ENCODE data around the gene SLC45A1. TPM values are rescaled to one million over a fixed set of nuclear protein-coding genes. Genes with fewer than 3 reads are reported as not detected.

The SLC45A1 gene
- total RNA-seq, 2 donors from 2014 or later, result 0.65 to 0.70 TPM

DNA sequence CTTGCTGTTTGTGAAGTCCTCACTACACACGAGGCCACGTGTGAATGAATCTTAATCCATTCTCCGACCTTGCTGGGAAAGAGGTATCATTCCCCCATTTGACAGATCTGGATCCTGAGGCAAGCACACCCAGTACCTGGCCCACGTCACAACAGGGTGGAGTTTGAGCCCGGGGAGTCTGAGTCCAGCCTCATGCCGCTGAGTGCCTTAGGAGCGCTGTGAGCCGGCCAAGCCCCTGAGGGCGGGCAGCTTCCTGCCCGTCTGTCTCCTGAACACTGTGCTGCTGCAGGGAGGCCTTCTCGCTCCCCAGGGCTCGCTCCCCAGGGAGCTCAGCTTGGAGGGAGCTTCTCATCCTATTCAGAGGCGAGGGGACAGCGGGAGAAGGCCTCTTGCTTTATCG lies 29.7 kb downstream of the SLC45A1 start:
- DNase-seq (no peak), ATAC-seq (no peak)
- no peak overlapping the region for H3K27ac Mint-ChIP-seq
- peaks cover 10% of the 10 kb centered on the region for H3K4me1 Mint-ChIP-seq
- no peaks in the 10 kb centered on the region for H3K27me3 Mint-ChIP-seq
- H3K9me3 ChIP-seq (ENCODE audit: control insufficient read depth, low read length, poor library complexity, severe bottlenecking), result no peaks in the 10 kb centered on the region
- H3K36me3 Mint-ChIP-seq (ENCODE audit: low read depth), result peaks cover 8% of the 10 kb centered on the region
- H3K4me3 Mint-ChIP-seq, result no peak overlapping the region

DNA sequence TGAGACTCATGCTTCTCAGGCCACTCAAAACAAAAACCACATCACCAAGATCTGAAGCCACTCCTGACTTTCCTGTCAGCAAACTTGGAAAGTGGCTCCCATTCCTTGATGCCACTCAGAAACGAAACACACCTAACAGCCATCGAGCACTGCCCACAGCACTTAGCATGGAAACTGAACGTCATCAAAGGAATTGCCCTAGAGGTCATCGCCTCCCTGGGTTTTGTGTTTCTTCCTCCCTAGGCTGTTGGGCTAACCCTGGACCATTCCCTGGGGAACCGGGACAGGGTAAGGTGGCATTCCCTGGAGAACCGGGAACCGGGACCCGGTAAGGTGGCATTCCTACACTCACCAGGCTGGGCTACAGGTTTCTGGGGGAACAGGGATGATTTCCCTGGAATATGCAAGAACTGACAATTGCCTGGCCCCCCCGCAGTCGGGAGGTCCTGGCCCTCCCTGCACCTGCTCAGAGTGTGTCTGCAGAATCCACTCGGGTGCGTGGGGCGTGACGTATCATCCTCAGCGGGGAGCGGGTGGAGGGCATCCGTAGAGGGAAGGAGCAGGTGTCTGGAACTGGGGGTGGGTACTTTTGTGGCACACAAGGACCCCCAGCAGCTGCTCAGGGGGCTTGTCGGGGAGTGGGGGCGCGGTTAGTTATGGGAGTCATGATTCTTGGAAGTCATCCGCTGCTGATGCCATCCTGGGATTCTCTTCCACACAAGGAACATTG lies 30.3 kb downstream of the SLC45A1 start:
- ATAC-seq (no peak), DNase-seq (no peak)
- H3K9me3 ChIP-seq (ENCODE audit: control insufficient read depth, low read length, poor library complexity, severe bottlenecking), result no peaks in the 10 kb centered on the region
- Mint-ChIP-seq H3K4me1 (peaks cover 10% of the 10 kb centered on the region), H3K27ac (no peak overlapping the region), H3K4me3 (no peak overlapping the region), H3K36me3 (ENCODE audit: low read depth) (peaks cover 8% of the 10 kb centered on the region), H3K27me3 (no peaks in the 10 kb centered on the region)

DNA sequence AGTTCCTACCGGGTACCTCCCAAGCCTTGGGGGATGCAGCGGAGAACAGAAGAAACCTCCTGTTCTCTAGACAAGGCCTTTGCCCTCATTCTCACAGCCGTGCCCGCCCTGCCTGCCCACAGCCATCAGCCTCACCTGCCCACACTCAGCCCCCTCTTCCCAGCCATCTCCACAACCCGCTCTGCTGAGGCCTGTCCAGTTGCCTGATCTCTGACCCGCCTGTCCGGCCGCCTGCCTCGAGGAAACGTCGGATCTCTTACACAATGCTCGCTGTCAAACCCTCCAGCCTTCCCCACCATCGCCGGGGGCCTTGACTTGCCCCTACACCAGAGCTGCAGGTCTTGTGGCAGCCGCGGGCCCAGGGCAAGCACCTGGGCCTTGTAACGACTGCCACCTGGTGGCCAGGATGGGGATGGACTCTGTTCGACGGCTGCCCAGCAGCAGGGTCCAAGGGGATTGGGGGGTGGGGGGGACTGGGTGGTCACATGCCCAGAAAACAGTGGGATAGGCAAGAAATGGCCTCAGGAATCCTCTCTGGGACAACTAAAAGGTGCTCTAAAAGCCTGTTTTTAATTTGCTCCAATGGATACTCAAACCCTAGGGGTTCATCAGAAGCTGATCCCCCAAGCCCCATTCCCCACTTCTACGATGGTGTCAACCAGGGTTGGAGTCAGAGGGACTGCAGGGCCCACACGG lies 31.0 kb downstream of the SLC45A1 start:
- Mint-ChIP-seq H3K27me3 (no peaks in the 10 kb centered on the region), H3K27ac (no peak overlapping the region), H3K36me3 (ENCODE audit: low read depth) (peaks cover 8% of the 10 kb centered on the region), H3K4me3 (no peak overlapping the region), H3K4me1 (peaks cover 10% of the 10 kb centered on the region)
- DNase-seq (peak; percentile 57 to 66 (median 60)), ATAC-seq (peak; percentile 84)
- no peaks in the 10 kb centered on the region for H3K9me3 ChIP-seq (ENCODE audit: control insufficient read depth, low read length, poor library complexity, severe bottlenecking)

DNA sequence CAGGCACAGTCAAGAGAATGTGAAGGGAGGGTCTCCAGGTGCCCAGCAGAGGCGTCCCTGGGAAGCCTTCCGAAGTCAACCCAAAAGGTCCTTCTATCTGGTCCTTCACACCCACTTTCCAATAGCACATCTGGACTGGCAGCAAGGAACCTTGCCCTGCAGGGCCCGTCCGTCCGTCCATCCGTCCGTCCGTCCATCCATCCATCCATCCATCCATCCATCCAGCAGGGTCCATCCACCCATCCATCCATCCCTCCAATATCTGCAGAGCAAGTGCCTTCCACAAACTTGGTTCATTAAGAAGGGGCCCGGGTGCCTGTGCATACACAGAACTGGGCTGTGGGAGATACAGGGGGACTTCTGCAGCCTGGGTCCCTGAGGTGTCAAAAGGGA lies 31.6 kb downstream of the SLC45A1 start:
- ATAC-seq (no peak), DNase-seq (no peak)
- no peak overlapping the region for H3K27ac Mint-ChIP-seq
- no peaks in the 10 kb centered on the region for H3K9me3 ChIP-seq (ENCODE audit: control insufficient read depth, low read length, poor library complexity, severe bottlenecking)
- H3K4me1 Mint-ChIP-seq, result peaks cover 9% of the 10 kb centered on the region
- H3K27me3 Mint-ChIP-seq, result no peaks in the 10 kb centered on the region
- no peak overlapping the region for H3K4me3 Mint-ChIP-seq
- peaks cover 7% of the 10 kb centered on the region for H3K36me3 Mint-ChIP-seq (ENCODE audit: low read depth)

DNA sequence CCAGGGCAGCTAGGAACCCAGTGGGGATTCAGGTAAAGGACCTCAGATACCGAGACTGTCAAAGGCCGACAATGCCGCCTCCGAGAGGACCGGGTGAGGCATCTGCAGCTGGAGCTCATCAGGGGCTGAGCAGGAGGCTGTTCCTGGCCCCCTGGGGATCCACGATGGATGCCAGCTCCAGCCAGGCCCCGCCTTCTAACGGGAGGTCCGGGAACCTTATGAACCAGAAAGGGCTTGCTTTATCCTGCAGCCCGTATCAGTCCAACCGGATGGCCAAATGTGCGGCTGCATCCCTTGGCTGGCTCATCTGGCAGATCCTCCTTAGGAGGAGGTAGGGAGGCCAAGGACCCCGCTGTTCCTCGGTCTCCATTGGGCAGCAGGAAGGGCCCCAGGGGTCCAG lies 32.0 kb downstream of the SLC45A1 start:
- DNase-seq (no peak), ATAC-seq (no peak)
- Mint-ChIP-seq H3K4me1 (peaks cover 5% of the 10 kb centered on the region), H3K27ac (no peak overlapping the region), H3K27me3 (no peaks in the 10 kb centered on the region), H3K4me3 (no peak overlapping the region), H3K36me3 (ENCODE audit: low read depth) (peaks cover 3% of the 10 kb centered on the region)
- H3K9me3 ChIP-seq (ENCODE audit: control insufficient read depth, low read length, poor library complexity, severe bottlenecking), result no peaks in the 10 kb centered on the region

DNA sequence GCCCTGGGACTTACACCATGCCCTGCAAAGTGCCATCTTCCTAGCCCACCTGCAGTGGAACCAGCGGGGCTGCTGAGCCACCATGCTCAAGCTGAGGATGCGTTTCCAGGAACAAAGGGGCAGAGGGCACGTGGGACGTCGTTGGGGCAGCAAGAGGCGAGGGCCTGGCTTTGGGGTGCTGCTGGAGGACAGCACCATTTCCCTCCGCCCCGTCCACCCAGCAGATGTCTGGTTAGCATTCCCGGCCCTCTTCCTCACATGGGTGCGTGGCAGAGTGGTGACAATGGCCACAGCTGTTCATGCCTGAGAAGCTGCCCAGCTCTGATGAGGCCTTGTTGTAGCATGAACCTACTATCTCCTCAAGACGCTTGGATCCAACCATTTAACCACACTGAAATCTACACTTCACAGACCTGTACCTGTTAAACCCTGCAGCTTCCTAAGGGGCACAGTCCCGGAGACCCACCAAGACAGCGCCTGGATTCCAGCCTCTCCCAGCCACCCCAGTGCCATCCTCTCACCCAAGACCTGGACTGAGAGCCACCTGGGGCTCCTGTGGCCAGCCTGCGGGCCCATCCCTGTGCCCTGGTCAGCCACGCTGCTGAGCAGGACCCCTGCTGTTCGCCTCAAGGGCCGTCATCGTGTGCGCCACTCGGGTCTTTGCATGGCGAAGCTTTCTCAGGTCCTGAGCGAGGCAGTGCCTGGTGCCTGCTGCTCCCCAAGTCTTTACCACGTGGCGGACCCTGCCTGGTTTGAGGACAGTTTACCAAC lies 33.2 kb downstream of the SLC45A1 start:
- Mint-ChIP-seq H3K27me3 (no peaks in the 10 kb centered on the region), H3K36me3 (ENCODE audit: low read depth) (peaks cover 2% of the 10 kb centered on the region), H3K27ac (no peak overlapping the region), H3K4me1 (peaks cover 7% of the 10 kb centered on the region), H3K4me3 (no peak overlapping the region)
- ATAC-seq (no peak), DNase-seq (no peak)
- no peaks in the 10 kb centered on the region for H3K9me3 ChIP-seq (ENCODE audit: control insufficient read depth, low read length, poor library complexity, severe bottlenecking)

DNA sequence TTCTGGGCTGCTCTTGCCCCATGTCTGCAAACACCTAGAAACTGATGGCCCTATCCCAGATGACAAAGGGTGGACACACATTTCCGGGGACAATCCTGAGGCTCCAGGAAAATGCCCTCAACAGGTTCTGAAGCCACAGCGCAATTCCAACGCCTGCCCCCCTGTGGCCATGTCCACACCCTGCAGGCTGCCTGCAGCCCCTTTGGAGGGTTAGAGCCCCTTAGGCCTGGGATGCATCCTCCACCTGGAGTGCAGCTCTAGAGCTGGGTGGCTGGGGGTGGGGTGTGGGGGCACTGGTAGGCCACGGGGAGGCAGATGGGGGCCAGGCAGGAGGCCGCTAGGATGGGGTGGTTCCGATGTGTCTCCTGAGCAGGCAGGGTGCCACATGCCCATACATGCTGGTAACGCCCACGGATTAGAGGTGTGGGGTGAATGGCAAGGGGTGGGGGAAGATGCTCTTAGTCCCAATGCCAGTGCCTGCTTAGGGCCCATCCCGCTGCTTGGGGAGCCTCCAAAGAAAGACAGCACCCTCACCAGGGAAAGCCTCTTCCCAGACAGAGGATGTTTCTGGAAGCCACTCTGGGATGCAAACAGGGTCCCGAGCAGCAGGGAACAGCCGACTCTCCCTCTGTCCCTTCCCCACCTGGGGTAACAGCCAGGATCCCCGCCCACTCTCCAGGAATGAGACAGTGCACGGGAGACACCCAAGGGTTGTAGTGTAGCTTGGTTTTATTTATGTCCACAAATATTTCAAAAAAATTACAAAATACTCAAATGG lies 34.0 kb downstream of the SLC45A1 start:
- no peaks in the 10 kb centered on the region for H3K9me3 ChIP-seq (ENCODE audit: control insufficient read depth, low read length, poor library complexity, severe bottlenecking)
- no peaks in the 10 kb centered on the region for H3K27me3 Mint-ChIP-seq
- no peak overlapping the region for H3K4me3 Mint-ChIP-seq
- peaks cover 11% of the 10 kb centered on the region for H3K4me1 Mint-ChIP-seq
- peak overlapping the region; percentile 45 for H3K27ac Mint-ChIP-seq
- H3K36me3 Mint-ChIP-seq (ENCODE audit: low read depth), result peaks cover 3% of the 10 kb centered on the region
- no peak for DNase-seq
- no peak for ATAC-seq

DNA sequence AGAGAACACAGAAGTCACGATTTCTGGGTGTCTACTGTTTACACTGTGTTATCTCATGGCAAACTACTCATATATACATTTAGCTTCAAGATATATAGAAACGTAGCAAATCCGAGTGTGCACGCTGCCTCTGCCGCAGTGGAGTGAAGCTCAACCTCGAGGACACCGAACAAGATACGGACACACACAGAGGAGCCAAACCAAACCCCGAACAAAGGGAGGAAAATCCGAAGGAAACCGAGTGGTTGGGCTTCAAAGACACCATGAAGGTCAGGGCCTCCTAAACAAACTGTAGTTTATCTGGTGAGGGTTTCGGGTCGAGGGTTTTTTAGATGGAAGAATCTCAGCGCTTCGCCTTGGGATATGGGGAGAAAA lies 34.5 kb downstream of the SLC45A1 start:
- H3K36me3 Mint-ChIP-seq (ENCODE audit: low read depth), result peaks cover 6% of the 10 kb centered on the region
- H3K27me3 Mint-ChIP-seq, result no peaks in the 10 kb centered on the region
- peak overlapping the region; percentile 45 for H3K27ac Mint-ChIP-seq
- no peak overlapping the region for H3K4me3 Mint-ChIP-seq
- H3K9me3 ChIP-seq (ENCODE audit: control insufficient read depth, low read length, poor library complexity, severe bottlenecking), result no peaks in the 10 kb centered on the region
- ATAC-seq (no peak), DNase-seq (no peak)
- H3K4me1 Mint-ChIP-seq, result peaks cover 13% of the 10 kb centered on the region

DNA sequence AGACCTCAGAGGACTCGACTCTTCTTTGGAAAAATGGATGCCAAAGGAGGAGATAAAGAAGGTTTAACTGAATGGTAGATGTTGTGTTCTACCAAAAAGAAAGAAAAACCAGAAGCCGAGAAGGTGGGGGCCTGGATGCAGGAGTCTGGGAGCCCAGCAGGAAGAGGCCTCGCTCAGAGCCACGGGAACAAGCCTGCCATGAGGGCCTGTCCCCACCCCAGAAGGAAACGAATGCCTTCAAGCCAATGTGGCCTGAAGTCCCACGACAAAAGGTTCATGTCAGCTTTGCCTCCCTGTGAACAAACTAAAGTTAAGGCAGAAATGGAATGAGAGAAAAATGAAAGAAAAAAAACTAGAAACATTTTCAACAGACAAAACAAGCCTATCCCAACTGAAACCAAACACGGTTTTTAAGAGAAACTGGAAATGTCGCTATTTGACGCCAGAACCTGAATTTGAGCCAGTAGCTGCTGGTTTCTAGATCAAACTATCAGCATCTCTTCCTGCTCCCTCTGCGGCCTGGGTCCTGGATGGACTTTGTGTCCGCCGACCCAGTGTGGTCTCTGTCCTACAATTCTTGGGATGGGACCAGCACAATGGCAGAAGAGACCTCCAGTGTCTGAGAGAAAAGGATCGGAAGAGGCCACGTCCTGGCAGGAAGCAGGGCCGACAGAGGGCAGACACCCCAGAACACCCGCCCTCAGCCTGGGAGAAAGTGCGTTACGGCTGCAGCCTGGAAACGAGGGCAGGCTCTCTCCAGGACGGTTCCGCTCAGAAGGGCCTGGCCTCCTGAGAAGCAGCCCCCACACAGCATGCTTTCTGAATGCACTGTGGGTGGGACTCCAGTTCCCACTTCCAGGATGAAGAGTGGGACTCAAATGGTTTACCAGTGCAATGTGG lies 35.2 kb downstream of the SLC45A1 start:
- H3K9me3 ChIP-seq (ENCODE audit: control insufficient read depth, low read length, poor library complexity, severe bottlenecking), result no peaks in the 10 kb centered on the region
- Mint-ChIP-seq H3K27me3 (no peaks in the 10 kb centered on the region), H3K36me3 (ENCODE audit: low read depth) (peaks cover 6% of the 10 kb centered on the region), H3K4me1 (peaks cover 13% of the 10 kb centered on the region), H3K27ac (peak overlapping the region; percentile 45), H3K4me3 (no peak overlapping the region)
- DNase-seq (no peak), ATAC-seq (no peak)

DNA sequence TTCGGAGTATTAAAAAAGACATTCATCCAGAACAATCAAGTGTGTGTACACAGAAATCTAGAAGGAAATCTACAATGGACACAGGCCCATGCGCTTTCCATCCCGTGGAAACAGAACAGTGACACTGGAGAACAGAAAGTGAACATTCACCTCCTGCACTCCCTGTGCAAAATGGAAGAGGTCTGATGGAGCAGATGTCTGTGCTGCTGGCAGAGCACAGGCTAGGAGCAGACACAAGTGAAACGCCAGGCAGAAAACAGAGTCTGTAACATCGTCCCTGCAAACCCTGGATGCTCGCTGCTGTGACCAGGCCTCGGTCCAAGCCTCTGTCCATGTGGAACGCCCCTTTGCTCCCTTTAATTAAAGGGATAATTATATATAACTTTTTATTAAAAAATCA lies 36.1 kb downstream of the SLC45A1 start:
- no peaks in the 10 kb centered on the region for H3K9me3 ChIP-seq (ENCODE audit: control insufficient read depth, low read length, poor library complexity, severe bottlenecking)
- peaks cover 10% of the 10 kb centered on the region for H3K4me1 Mint-ChIP-seq
- H3K27me3 Mint-ChIP-seq, result no peaks in the 10 kb centered on the region
- H3K36me3 Mint-ChIP-seq (ENCODE audit: low read depth), result peaks cover 3% of the 10 kb centered on the region
- DNase-seq (no peak), ATAC-seq (no peak)
- H3K4me3 Mint-ChIP-seq, result no peak overlapping the region
- peak overlapping the region; percentile 24 for H3K27ac Mint-ChIP-seq

DNA sequence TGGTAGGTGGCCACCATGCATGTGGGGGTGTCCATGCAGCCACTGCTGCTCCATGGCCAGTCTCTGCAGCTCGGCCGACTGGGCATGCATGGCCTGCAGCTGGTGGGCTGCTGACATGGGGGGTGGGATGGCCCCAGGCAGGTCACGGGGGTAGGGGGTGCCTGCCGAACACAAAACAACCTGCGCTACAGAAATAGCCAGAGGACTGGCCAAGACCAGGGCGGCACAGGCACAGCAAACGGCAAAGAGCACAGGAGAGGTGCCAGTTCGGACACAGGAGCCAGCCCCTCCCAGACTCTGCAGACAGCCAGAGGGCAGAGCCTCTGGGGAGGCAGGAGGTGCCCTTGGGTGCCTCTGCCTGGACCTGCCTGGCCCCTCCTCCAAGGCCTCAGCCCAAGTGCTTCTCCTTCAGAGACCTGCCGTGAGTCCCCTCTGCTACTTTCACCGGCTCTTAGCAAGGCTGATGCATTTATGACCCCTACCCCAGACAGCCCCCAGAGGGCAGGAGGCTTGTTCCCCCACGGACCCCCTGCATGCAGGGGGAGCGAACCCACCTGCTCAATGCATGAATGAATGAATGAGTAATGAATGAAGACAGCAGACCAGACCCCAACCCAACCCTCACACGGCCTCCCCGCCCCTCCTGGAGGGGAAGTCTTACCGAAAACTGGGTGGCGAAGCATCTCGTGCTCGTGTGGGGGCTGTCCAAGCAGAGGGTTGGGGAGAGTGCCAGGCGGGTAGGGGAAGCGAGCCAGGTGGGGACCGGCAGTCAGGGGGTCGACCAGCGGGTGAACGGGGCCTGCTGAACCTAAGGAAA lies 37.7 kb downstream of the SLC45A1 start:
- H3K4me1 Mint-ChIP-seq, result peaks cover 8% of the 10 kb centered on the region
- no peaks in the 10 kb centered on the region for H3K9me3 ChIP-seq (ENCODE audit: control insufficient read depth, low read length, poor library complexity, severe bottlenecking)
- H3K36me3 Mint-ChIP-seq (ENCODE audit: low read depth), result peaks cover 3% of the 10 kb centered on the region
- no peak overlapping the region for H3K4me3 Mint-ChIP-seq
- H3K27me3 Mint-ChIP-seq, result no peaks in the 10 kb centered on the region
- ATAC-seq (no peak), DNase-seq (no peak)
- no peak overlapping the region for H3K27ac Mint-ChIP-seq
